Measurements from ENCODE around the gene ASTN2. TPM values are rescaled to one million over a fixed set of nuclear protein-coding genes. Genes with fewer than 3 reads are reported as not detected.
A peak's percentile ranks its signal among the peaks of the same experiment; 100 is the strongest.

Gene ASTN2
- total RNA-seq, 1 experiment from 2014 or later = 11.4 TPM

GRCh38 chr9:116451500-116452115 is 963.2 kb downstream of the ASTN2 start:
- DNase-seq (ENCODE audit: low read depth) = no peak

GRCh38 chr9:116450378-116451139 is 964.3 kb downstream of the ASTN2 start:
- DNase-seq (ENCODE audit: low read depth) = peak; percentile 66

GRCh38 chr9:116449949-116450348 is 964.9 kb downstream of the ASTN2 start:
- no peak for DNase-seq (ENCODE audit: low read depth)

DNA sequence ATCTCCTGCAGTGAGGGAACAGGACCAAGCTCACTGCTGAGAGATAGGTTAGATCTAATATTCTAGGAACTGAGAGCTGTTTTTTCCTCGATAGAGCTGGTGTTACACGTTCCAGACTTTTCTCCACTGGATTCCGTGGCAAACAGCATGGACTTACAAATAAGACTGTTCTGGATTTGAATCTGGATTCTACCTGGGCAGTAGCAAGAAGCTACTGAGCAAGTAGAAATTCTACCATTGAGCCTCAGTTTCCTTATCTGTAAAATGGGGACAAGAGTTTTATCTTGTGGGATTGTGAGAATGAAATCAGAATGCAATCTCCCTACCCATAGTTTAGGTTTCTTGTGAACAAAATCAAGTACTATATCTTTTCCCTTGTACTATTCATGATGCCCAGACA is 966.4 kb downstream of the ASTN2 start:
- no peak for DNase-seq (ENCODE audit: low read depth)

- DNase-seq (ENCODE audit: low read depth) = no peak
Observed at GRCh38 chr9:116447934-116448333, 966.9 kb downstream of the ASTN2 start.

- DNase-seq (ENCODE audit: low read depth) = no peak
Observed at GRCh38 chr9:116442528-116442927, 972.3 kb downstream of the ASTN2 start.

DNA sequence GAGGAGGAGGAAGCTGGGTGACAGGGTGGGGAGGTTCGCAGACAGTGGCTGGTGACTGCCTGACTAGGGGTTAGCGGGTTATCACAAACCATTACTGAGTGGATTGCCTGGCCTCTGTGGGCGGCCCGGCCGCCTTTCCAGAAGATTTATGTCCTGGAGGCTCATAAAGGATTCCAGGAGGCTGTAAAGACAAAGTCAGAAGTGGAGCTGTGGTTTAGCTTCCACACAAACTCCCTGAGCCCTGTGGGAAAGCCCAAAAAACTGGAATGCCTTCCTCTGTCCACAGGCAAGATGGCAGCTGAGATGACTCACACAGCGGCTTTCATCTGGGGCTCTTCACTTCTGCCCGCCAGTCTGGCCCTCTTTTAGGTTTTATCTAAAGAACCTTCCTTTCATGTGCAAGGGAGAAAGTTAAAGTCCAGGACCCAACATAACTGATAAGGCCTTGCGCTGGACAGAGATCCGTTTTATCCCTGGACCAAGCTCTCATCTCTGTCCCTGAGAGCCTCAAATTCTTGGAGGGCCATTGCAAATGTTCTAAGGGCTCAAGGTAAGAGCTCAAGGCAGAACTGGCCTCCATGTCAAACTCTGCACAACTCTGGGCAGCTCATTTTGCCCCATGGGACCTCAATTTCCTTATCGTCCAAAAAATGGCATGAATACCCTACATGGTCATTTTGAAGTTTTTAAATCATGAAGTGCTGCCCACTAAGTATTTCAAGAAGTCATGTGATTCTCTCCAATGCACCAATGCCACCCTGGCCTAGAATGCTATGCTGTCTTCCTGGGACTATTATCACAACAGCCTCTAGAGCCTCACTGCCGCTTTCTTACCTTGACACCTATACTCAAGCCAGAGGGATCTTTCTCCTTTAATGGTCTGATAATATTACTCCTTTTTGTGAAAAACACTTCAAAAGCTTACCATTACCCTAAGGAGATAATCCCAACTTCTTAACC is 977.2 kb downstream of the ASTN2 start:
- no peak for DNase-seq (ENCODE audit: low read depth)

GRCh38 chr9:116436121-116436520 is 978.7 kb downstream of the ASTN2 start:
- no peak for DNase-seq (ENCODE audit: low read depth)

DNA sequence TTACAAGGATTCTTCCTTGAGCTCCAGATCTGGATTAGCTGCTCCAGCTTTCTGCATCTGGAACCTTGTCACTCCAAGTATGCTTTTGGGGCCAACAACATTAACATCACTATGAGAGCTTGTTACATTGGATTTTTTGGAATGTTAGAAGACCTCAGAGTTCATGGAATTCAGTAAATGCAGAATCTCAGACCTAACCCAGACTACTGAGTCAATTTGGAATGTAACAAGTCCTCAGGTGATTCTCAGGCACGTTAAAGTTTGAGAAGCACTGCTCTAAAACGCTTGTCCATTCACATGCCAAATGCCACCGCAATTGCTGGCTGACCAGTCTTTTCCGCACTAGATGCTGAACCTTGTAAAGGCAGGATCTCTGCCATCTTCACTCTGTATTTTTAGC is 979.2 kb downstream of the ASTN2 start:
- no peak for DNase-seq (ENCODE audit: low read depth)

- DNase-seq (ENCODE audit: low read depth) = no peak
Observed at GRCh38 chr9:116434314-116434713, 980.5 kb downstream of the ASTN2 start.

DNA sequence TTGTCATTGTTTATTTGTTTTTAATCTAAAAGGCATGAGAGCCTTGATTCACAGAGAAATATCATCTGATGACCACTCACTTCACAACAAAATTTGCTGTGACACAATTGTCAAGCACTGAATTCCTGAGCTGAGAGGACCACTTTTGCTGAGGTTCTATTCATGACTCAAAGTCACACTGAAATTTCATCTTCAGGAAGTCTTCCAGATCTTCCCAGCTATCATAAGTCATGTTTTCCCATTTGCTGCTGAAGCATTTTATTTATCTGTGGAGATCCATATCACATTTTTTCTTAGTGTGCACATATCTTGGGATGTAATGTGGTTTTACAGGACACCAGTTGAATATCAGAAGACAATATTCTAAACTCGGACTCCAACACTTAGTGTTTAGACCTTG is 982.8 kb downstream of the ASTN2 start:
- no peak for DNase-seq (ENCODE audit: low read depth)

DNA sequence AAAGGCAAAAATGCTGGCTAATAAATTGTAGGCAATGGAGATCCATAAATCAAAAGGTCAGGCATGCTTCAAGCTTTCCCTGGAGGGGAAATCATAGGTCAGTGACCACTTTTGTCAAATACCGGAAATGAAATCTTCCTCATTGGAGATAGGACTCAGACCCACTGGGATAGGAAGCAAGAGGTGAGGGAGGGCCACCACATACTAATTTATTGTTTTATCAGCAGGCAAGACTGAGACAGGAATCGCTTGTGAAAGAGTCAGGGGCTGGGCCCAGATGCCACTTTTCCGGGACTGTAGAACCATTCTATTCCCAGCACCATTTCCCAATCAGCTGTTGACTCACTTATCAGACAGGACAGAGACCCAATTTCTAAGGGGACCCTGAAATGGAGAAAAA is 984.0 kb downstream of the ASTN2 start:
- DNase-seq (ENCODE audit: low read depth) = no peak

- DNase-seq (ENCODE audit: low read depth) = no peak
Observed at GRCh38 chr9:116425244-116425643, 989.6 kb downstream of the ASTN2 start.

GRCh38 chr9:116423149-116423548 is 991.7 kb downstream of the ASTN2 start:
- DNase-seq (ENCODE audit: low read depth) = no peak

- no peak for DNase-seq (ENCODE audit: low read depth)
Observed at GRCh38 chr9:116422119-116422979, 992.5 kb downstream of the ASTN2 start.

DNA sequence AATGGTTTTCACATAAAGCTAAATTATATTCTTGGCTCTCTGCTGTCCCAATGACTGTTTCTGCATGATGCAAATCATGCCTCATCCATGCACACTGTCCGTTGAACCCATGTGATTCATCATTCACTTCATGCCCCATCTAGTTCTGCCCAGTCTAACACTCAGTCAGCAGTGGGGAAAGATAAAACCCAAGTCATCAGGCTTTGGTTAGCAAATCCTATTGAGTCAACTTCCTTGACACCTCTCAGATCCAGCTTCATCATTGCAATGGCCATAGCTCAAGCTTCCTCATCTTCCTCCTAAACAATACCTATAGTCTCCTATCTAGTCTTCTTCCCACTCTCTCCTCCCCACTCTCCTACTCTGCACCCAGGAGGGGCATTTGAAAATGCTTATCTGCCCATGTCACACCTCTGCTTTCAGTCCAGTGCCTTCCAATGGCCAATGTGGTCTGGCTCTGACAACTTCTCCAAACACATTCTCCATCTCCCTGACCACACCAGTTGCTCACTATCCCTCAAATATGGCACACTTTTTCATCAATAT is 993.8 kb downstream of the ASTN2 start:
- peak; percentile 86 for DNase-seq (ENCODE audit: low read depth)

GRCh38 chr9:116419181-116419580 is 995.7 kb downstream of the ASTN2 start:
- no peak for DNase-seq (ENCODE audit: low read depth)

DNA sequence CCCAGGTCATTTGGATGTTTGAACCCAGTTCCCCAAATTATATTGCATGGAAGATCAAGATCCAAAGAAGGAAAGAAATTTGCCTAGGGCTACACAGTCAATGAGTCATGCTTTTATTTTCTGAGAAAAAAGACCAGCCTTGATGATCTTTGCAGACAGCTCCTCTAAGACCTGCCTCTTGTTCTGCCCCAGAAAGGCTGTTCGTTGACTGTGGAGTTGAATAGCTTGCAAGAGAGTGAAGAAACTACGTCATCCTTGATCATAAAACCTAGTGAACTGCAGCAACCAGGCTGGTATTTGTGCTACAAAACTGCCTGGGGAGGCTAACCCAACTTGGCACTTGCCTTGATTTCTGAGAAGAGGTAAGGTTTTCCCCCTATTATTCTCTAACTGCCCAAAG is 997.4 kb downstream of the ASTN2 start:
- peak; percentile 22 for DNase-seq (ENCODE audit: low read depth)

DNA sequence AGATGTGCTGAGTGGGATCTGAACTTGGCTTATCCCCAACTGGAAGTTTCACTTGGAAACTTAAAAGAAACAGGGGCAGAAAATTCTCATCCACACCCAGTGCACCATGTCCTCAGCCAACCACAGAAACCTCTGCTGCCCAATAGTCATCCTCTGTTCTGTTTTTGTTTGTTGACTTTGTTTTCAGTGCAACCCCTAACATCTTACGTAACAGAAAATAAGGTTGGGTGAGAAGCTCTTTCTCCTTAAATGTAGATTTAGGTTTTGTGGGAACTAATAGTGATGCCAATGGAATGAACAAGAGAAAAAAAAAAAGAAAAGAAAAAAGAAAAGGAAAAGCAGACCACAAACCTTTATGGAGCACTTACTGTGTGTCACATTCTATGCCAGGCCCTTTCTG is 998.4 kb downstream of the ASTN2 start:
- no peak for DNase-seq (ENCODE audit: low read depth)

DNA sequence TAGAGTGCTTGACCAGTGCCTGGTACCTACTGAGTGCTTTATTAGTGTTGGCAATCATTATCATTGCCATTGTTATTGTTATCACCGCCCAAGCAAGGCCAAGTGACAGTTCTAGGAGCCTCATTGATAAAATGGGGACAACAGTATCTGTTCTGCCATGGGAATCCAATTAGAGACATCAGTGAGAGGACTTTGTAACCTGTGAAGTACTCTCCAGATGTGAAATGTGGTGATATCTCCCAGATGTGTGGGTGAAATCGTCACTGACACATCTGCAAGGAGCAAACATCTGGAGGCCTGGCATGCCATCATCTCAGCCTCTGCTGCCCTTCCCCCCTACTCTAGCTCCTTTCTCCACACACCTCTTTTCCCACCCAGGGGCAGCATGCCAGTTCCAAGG is 1000.5 kb downstream of the ASTN2 start:
- no peak for DNase-seq (ENCODE audit: low read depth)

GRCh38 chr9:116411506-116411905 is 1003.4 kb downstream of the ASTN2 start:
- DNase-seq (ENCODE audit: low read depth) = no peak

Data from HT1080 (cell line).